GM12878 (cell line): Measurements from ENCODE around the gene POLN.

Experiments
- BHLHE40 ChIP-seq, 2 experiments: fragments of 450-650 bp in 1 of 2; IDR thresholded peaks; 2 replicates each; pipeline ENCODE4 v1.6.1; 2011 to 2017; ENCODE audit warnings: low read depth in 2 of 2, borderline replicate concordance in 1 of 2, improper control_type of control experiment in 1 of 2, low read length in 1 of 2, mild to moderate bottlenecking in 1 of 2
- CTCF ChIP-seq, 3 experiments: IDR thresholded peaks in 2 of 3; conservative IDR thresholded peaks in 1 of 3; 2 replicates each; pipeline ENCODE4 v1.5.1; 2011; ENCODE audit warnings: low read depth in 3 of 3, low read length in 3 of 3, mild to moderate bottlenecking in 3 of 3, control low read depth in 2 of 3, moderate library complexity in 2 of 3, inconsistent platforms in 1 of 3, mixed read lengths in 1 of 3; ENCODE audit not compliant: control insufficient read depth in 2 of 3, insufficient read depth in 1 of 3; ENCODE audit errors: extremely low read depth in 1 of 3
- ELK1 ChIP-seq: IDR thresholded peaks from 2 replicates; pipeline ENCODE4 v1.6.1; 2012; ENCODE audit warnings: low read depth, low read length, improper control_type of control experiment
- JUNB ChIP-seq: IDR thresholded peaks from 2 replicates; pipeline ENCODE4 v1.6.1; 2016; ENCODE audit warnings: antibody characterized with exemption, mild to moderate bottlenecking
- MAX ChIP-seq: IDR thresholded peaks from 2 replicates; pipeline ENCODE4 v1.6.1; 2012; ENCODE audit warnings: low read depth, low read length, improper control_type of control experiment
- POLR2A ChIP-seq: IDR thresholded peaks from 2 replicates; pipeline ENCODE4 v1.6.1; 2011; ENCODE audit warnings: low read depth, mild to moderate bottlenecking, low read length
- SUZ12 ChIP-seq: fragments of 200-600 bp; sonication (generic); IDR thresholded peaks from one replicate; pipeline ENCODE4 v1.6.1; 2018; ENCODE audit warnings: antibody characterized with exemption, mild to moderate bottlenecking; ENCODE audit not compliant: unreplicated experiment
- YBX1 ChIP-seq: fragments of 450-650 bp; IDR thresholded peaks from 2 replicates; pipeline ENCODE4 v1.6.1; 2016; ENCODE audit warnings: antibody characterized with exemption
- YY1 ChIP-seq: IDR thresholded peaks from 2 replicates; pipeline ENCODE4 v1.6.1; 2011; ENCODE audit warnings: low read depth, mild to moderate bottlenecking, low read length
- ZBTB40 ChIP-seq: fragments of 450-650 bp; IDR thresholded peaks from 2 replicates; pipeline ENCODE4 v1.6.1; 2016; ENCODE audit warnings: mild to moderate bottlenecking, moderate library complexity, borderline replicate concordance

GRCh38 chr4:2075171-2075986 is 166.5 kb downstream of the POLN start:
- TF ChIP-seq CTCF (IDR thresholded peaks at IDR 0.05 in 2 of 3, conservative IDR thresholded peaks at IDR 0.05 in 1 of 3; ENCODE audit: control insufficient read depth in 2 of 3, extremely low read depth in 1 of 3, insufficient read depth in 1 of 3, low read depth in 3 of 3, low read length in 3 of 3) = no peak
- TF ChIP-seq YY1 = no peak
- no peak for TF ChIP-seq BHLHE40 (IDR thresholded peaks at IDR 0.05; ENCODE audit: borderline replicate concordance in 1 of 2, low read depth in 2 of 2, low read length in 1 of 2)
- TF ChIP-seq POLR2A = no peak
- no peak for TF ChIP-seq SUZ12
- TF ChIP-seq MAX = no peak
- no peak for TF ChIP-seq ZBTB40
- no peak for TF ChIP-seq YBX1
- no peak for TF ChIP-seq ELK1
- no peak for TF ChIP-seq JUNB
